GM19397 (cell line): Measurements from ENCODE around the gene CNTRL.
"Not testable (repeated sequence)": the region's sequence is repeated elsewhere in the genome, so short reads cannot be mapped to it uniquely, and the experiment has no call there.

Experiments used
- ATAC-seq: cut with Tn5 transposase; IDR thresholded peaks from one replicate; pipeline ENCODE4 v1.9.1; 2021; ENCODE audit warnings: mild to moderate bottlenecking, moderate library complexity; ENCODE audit not compliant: unreplicated experiment

The CNTRL gene

DNA sequence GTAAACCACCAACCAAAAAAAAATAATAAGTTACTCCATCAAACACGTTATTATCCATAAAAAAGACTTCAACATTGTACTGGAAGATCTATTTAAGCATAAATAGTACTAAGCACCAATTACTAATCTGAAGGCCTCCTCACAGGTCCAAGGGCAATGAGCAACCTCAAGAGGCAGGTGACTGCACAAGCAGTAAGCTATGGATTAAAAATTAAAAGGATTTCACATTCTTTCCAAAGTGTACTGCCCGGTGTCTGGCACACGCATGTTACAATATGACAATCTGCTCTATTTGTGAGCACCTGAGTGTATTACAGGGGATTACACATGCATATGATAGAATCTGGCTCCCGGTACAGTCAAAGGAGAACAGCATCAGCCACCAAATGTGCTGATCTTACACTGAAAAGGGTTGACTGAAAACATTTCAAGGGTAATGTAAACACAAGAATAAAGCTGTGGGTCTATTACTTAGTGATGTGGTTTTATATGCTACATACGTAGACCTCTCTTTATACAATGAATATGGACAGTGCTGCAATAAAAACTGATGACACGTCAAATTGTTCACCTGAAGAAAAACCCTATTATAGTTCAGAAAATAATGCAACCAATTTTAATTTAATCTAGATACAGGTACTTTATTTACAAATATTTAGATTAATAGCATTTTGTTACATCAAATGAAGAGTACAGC is 104.1 kb downstream of the CNTRL start:
- ATAC-seq: no peak

GRCh38 chr9:121179373-121179721 is 104.6 kb downstream of the CNTRL start:
- ATAC-seq: not testable (repeated sequence)

DNA sequence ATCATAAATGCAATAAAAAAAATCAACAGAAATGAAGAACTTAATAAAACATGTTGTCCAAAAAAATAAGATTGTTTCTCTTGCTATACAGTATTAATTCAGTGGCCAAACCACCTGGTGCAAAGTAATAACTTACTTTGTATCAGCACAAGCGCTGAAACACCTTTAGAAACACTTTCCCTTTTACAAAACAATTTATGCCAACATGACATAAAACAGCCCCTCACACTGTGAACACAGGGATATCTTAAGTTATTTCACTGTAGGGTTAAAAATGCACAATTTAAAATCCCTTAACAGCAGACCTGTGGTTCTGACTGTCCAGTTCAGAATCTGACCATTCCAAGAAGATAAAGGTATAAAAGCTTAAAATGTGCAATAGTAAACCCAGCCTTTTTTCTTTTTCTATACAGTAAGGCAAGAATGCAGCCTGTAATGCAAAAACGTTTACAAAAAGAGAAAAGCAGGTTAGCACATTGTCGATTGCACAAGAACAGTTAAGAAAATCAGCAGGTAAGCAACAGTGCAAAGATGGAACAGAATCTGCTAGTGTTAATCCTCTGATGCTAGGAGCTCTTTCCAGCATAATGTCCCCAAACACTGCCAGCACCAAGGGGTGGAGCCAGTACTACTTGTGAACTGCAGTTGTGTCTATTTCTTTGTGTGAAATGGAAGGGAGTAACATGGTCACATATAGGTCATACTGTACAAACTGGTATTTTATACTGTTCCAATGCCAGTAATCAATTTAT is 105.4 kb downstream of the CNTRL start:
- no peak for ATAC-seq

GRCh38 chr9:121182101-121182836 is 107.5 kb downstream of the CNTRL start:
- ATAC-seq: no peak

DNA sequence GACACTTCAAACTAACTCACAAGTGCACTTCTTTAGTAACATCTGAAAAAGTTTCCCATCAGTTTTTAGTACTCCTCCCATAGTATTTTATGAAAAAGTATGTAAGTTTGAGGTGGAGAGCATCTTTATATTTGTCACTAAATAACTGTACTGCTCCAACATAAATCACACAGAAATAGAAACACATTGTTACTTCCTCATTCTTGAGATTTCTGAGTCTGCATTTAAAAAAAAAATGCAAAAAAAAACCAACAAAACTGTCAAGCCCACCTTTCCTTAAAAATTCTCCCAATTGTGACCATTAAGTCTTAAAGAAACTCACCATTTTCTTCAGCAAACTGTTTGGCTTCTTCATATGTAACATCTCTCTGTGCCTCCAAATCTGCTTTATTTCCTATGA is 108.2 kb downstream of the CNTRL start:
- no peak for ATAC-seq

GRCh38 chr9:121183666-121184423 is 109.1 kb downstream of the CNTRL start:
- ATAC-seq: no peak

DNA sequence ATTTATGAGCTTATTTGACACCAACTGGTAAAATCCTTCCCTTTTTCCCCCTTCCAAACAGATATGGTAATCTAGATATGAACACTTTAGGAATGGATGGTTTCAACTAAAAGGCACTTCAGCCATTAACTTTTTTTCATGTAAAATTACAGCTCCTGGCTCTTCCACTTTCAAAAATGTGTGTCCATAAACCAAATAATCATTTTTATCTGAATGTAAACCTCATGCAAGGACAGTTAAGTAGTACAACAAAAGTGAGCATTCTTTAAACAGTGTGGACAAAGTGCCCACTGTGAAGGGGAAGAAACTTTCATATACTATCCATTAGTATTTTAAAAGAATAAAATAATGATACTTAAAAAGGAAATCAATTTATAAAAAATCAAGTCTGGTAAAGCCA is 109.7 kb downstream of the CNTRL start:
- no peak for ATAC-seq

GRCh38 chr9:121185178-121185745 is 110.5 kb downstream of the CNTRL start:
- no peak for ATAC-seq

- ATAC-seq: no peak
Measured at GRCh38 chr9:121185774-121186403, 111.1 kb downstream of the CNTRL start.

DNA sequence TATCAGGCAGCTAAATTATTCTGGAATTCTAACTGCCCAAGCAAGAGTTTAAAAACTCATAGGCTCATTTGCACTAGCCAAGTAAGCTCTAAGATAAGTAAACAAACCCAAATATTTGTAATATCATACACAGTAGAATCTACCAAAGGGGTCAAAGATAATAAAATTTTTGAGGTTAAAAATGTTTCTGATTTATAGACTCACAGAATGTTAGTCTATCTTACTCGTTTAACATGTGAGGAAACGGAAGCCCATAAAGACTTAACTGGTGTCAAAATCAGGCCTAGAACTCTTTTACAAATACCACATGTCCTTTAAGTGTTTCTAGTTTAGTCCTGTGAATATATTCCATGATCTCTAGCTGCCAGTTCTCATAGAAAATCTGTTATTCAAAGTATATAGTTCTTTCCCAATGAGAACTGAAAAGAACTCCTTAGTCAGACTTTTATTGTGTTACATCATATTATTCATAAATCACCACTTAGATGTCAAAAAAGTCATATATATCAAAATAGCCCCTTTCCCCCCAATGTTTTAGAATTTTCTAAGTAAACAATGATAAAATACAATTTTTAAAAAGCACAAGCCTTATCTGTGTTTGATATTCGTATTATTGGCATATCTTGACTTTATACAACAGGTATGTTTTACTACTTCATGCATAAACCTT is 113.0 kb downstream of the CNTRL start:
- no peak for ATAC-seq

DNA sequence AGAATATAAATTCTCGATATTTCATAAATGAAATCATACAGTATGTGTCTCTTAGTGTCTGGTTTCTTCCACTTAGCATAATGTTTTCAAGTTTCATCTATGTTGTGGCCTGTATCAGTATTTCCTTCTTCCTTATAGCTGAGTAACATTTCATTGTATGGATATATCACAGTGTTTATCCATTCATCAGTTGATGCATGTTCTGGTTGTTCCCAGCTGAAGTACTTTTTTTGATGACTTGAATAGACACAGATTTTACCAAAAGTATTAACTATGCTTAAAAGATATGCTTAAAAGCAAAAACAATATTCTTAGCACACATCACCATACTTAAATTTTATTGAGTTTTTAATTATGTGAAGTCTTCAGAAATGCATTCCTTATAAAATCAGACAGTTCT is 114.3 kb downstream of the CNTRL start:
- ATAC-seq: no peak

DNA sequence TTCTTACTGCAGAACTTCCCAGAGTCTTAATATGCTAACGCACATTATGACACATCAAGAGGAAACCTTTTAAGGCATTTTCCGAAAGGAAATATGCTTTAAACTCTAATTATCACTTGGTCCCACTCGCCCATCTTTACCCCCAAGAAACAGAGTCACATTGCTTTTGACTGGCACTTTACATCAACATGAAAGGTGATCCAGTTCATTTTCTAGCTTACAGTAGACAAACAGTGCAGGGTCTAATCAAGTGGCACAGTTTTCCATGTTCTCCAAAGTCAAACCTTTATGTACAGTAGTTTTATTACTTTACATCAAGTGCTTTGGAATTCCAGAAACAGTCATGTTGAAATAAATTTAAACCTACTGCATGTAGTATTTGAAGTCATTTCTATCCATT is 114.9 kb downstream of the CNTRL start:
- no peak for ATAC-seq

DNA sequence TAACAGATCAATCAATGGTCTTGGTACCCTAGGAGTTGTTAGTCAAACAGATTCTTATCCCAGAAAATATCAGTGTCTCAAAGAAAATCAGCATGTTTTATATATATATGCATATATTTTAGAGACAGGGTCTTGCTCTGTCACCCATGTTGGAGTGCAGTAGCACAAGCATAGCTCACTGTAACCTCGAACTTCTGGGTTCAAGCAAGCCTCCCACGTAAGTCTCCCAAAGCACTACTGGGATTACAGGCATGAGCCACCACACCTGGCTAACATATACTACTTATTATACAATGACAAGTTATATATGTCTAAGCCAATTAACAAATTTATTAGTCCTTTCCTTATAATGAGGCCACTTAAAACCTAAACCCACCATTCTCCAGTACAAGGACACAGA is 116.5 kb downstream of the CNTRL start:
- ATAC-seq: no peak

DNA sequence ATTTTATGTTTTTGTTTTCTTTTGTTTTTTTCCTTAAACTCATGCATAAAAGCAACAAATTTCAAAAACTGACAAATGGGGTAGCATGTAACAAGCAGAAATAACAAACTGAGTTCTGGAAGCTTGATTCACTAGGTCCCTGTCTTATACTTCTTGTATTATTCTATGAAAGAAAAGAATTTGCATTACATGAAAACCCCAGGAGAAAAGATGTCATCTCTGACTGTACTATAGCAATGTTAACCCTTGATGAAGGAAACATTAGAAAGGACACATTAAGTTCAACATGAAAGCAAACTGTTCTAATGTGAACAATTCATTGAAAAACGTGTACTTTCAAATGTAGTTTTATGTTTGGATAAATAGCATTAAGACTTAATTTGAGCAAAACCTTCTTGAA is 117.8 kb downstream of the CNTRL start:
- ATAC-seq: no peak

DNA sequence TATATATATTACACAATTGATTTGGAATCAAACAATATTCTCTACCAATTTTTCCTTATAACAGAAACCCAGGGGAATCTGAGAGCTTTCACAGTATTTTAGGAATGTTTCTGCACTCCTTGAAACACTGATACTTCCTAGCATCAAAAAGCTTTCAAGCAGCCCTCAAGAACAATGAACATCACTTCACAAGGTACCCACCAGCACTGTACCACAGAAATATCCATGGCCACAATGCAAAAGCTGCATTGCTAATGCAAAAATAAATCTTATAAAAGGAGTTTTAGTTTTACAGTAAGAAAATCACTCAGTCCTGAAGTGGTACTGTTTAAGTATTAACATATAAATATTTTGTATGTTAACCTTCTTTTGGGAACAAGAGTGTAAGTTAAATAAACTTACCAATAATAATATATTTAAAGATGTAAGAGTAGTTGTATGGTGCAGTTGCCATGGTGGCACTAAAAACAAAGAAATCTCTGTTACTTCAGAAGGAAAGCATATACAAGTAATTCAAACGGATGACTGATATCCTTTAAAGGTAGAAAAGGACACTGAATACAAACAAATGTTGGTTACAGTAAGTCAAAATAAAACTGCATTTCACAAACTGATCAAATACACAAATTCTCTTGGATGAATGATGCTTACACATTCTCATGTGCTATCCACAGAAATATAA is 118.3 kb downstream of the CNTRL start:
- ATAC-seq: no peak

- ATAC-seq: no peak
Measured at GRCh38 chr9:121194730-121195129, 120.0 kb downstream of the CNTRL start.

- ATAC-seq: no peak
Measured at GRCh38 chr9:121196389-121196788, 121.6 kb downstream of the CNTRL start.

DNA sequence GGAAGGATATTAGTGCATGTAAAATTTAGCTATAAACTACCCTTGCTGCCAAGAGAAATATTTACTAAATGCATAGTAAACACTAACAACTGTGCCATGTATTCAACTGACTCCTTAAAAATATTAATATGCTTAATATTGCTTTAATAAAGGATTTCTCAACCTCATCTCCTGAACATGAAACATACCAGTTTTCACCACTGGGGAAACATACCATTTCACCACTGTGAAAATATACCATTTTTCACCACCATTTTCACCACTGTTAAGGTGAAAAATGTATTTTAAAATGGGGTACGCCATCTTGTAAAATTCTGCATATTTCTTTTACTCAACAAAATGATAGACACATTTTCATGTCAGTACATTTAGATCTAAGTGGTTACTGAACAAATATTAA is 122.4 kb downstream of the CNTRL start:
- no peak for ATAC-seq

DNA sequence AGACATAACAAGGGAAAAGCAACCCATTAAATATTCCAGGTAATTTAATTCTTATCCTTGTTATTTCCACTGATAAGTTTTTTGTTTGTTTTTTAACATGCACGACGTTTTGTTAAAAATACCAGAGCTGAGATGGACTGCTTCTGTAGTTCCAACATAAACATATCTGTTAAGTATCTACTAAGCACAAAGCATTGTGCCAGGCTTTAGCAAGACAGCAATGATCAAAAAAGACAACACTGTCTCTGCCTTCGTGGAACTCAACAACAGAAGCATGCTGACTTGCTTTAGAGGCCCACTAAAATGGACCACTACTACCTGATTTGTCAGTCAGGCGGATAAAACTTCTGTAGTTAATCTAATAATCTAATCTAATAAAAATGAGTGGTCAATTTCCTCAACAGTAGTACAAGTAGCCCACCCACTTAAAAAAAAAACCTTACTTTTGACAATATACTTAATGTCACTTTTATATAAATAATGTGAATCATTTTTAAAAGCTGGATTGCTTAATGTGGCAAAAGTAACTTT is 123.8 kb downstream of the CNTRL start:
- no peak for ATAC-seq
